NCI-H1436 (cell line): ENCODE results near the gene BNIP1.

ENCODE experiments used
- DNase-seq: peaks from one replicate; lab custom pipeline; 2025; lab: John Stamatoyannopoulos, UW

The BNIP1 gene

GRCh38 chr5:173213236-173213933, 69.1 kb downstream of the BNIP1 start:
- no peak for DNase-seq
